ENCODE results near the gene GSG1L.
"Not testable (repeated sequence)": the region's sequence is repeated elsewhere in the genome, so short reads cannot be mapped to it uniquely, and the experiment has no call there.

Gene GSG1L

DNA sequence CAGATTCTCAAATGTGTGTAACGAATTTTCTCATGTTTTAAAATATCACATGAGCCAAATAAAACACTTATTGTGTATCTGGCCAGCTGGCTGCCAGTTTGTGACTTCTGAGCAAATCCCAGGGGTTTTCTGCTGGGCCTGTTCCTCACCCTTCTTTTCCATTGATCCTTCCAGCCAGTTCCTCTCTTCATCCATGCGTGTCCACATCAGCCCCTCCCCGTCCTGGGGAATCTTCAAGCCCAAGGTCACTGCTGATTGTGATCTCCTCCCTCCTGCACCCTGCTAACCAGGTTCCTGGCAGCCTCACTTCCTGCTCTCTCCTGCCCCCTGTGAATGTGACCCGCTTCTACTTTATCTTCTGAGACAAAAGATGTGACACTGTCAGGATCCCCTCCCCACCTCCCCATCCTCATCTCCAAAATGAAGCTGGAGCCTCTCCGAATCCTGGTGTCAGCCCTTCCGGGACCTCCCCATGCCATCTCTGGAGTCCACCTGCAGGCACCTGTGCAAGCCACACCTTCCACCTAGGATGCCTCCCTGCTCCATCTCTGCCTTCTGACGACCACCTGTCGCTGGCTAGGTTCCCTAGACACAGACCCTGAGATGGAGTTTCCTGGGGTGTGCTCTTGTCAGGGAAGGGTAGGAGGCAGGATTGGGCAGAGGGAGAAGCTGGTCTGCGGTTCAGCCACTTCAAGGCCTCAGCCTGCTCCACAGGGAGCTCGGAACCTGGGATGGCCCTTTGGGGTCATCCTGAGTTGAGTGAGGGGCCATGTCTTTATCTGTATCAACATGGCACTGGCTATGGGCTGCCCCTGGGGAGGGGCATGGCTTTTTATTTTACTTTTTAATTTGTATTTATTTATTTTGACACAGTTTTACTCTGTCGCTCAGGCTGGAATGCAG lies 308.5 kb downstream of the GSG1L start:
- DNase-seq (ENCODE audit: low spot score) = no peak

DNA sequence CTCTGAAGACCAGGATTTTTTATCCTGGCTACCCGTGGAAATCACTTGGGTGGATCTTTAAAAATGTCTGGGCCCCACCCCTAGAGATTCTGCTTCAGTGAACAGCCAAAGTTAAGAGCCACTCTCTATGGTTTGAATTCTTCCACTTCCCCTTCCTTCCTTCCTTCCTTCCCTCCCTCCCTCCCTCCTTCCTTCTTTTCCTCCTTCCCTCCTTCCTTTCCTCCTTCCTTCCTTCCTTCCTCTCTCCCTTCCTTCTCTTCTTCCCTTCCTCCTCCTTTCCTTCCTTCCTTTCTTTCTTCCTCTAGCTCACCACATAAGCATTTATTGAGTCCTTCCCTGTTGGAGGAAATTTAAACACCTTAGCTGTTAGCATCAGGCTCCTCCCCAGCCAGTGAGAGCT lies 310.0 kb downstream of the GSG1L start:
- no peak for DNase-seq (ENCODE audit: low spot score)

DNA sequence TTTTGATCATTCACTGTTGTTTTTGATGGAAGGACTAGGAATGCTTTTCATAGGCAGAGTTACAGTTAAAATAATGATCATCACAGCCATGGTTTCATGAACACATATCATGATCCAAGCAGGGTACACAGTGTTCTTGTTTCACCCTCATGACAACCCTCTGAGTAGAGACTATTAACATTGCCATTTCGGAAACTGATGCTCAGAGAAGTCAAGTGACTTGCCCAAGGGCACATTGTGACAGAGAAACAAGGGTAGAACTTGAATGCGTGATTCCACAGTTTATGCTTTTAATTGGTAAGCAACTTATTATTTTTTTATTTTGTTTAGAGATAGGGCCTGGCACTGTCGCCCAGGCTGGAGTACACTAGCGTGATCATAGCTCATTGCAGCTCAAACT lies 311.3 kb downstream of the GSG1L start:
- DNase-seq (ENCODE audit: low spot score) = no peak

DNA sequence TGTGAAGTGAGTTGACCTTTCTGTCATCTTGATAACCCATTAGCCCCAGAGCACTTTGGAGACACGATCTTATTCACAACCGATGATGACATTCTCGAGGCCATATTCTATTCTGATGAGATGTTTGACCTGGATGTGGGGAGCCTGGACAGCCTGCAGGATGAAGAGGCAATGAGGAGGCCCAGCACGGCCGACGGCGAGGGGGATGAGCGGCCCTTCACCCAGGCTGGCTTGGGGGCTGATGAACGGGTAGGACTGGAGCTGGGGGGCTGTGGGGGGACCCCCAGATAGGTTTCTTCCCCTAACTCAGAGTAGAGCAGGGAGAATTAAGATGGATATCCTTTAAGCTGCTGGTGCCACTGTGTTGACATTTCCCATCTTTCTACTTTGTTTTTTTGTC lies 311.8 kb downstream of the GSG1L start:
- DNase-seq (ENCODE audit: low spot score) = no peak

DNA sequence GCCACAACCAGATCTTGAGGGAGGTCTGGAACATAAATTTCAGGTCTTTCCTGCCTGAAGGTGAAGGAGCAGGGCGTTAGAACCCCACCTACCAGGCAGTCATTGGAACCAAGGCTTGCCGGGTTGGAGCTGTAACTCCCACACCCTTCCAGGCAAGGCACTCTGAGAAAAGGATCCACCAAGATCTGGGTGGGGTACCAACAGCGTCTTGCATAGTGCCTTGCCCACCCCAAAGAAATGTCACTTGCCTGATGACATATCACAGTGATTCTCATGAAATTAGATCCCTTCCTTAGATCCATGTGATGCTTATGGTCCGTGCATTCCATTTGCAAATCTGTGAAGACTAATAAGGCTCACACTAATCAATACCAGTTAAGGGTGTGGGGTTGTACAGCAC lies 312.3 kb downstream of the GSG1L start:
- no peak for DNase-seq (ENCODE audit: low spot score)

DNA sequence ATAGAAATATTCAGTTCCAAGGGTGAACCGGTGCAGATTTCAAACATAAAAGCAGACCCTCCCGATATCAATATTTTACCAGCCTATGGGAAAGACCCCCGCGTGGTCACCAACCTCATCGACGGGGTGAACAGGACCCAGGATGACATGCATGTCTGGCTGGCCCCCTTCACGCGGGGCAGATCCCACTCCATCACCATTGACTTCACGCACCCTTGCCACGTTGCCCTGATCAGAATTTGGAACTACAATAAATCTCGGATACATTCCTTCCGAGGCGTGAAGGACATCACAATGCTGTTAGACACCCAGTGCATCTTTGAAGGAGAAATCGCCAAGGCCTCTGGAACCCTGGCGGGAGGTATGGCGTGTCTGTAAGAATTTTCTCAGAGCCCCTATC lies 313.6 kb downstream of the GSG1L start:
- no peak for DNase-seq (ENCODE audit: low spot score)

DNA sequence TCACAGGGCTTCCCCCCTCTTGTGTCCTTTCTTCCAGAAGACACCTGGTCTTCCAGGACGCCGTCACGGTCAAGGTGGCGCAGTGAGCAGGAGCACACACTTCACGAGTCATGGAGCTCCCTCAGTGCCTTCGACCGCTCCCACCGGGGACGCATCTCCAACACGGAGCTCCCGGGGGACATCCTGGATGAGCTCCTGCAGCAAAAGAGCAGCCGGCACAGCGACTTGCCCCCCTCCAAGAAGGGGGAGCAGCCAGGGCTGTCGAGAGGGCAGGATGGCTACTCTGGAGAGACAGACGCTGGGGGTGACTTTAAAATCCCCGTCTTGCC lies 314.0 kb downstream of the GSG1L start:
- DNase-seq (ENCODE audit: low spot score) = no peak

DNA sequence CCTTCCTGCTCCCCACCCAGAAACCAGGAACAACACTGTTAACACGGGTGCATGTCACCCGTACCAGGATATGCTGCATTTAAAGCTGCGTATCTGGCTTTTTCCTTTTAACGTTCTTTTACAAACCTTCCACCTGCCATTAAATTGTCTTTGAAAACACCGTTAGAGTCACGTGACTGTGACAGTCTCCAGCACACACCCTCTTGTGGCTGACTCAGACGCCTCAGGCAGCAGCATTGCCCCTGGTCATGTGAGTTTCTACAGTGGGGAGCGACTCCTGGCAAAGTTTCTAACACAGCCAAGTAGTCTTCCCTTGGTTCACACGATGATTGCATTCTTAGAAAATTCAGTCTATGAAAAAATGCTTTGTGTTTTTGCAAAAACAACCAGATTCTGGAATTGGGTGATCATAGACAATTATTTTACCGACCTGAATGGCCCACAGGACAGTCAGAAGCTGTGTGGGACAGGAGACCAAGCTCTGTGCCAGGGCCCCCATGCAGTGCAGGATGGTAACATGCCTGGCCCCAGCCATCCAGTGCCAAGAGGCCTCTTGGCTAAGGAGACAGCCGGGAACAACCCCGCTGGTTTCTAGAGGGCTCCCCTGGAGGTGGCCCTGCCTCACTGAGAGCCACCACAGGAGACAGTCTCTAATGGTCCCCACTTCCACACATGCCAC lies 314.5 kb downstream of the GSG1L start:
- DNase-seq (ENCODE audit: low spot score) = peak; percentile 91

DNA sequence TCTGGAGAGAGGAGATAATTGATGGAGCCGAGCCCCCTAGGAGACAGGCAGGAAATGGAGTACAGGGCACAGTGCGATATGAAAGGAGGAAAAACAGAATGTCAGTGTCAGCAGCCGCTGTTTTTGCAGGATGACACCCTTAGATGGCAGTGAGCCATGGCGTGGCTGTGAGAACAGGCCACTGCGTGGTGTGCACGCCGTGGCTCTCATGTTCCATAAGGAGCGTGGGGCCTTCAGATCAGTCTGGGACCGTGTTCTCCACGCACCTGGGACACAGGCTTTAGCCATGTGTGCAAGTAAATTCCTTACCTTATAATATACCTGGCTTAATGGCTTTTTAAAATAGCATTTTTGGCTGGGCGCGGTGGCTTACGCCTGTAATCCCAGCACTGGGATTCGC lies 315.6 kb downstream of the GSG1L start:
- no peak for DNase-seq (ENCODE audit: low spot score)

DNA sequence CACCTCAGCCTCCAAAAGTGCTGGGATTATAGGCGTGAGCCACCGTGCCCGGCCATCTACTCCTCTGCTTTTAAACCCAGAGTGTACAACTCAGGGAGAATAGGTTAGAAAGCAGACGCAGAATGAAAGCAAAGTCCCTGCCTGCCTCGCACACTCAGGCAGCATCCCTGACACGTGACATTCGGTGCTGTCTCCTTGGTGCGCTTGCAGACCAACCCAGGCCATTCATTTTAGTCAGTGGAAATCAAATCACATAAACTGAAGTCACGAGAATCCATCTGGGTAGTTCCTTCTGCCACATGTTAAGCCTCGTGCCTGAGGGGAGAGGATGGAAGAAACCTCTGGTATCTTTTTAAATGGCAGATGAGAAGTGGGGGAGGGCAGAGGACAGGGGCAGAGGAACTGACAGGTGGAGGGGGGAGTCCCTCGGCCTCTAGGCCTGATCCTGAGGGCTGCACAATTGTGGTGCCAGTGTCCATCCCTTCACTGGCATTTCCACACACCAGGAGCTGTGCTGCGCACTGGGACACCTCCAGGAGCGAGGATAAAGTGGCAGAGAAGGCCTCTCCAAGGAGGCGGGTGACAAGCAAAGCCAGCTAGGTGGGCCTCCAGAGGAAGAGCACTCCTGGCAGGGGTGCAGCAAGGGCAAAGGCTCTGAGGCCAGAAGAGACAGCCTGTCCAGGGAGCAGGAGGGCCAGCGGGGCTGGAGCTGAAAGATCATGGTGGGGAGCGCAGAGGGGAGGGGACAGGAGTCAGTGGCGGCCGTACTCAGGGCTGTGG lies 317.2 kb downstream of the GSG1L start:
- DNase-seq (ENCODE audit: low spot score) = no peak

DNA sequence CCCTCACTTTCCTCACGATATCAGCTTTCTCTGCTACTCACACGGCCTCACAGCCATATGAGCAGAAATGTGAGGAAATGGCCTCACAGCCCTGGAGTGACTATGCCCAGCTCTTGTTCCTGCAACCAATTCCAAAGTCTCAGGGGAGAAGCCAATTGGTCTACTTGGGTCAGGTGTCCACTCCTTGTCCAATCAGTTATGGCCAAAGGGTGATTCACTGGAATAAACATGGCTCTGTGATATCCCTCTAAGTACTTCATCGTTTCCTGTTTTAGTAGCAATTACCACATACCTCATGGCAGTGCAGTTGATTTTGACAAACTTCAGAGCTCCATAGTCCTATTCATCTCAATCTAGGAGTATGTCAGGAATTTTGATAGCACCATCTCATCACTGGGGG lies 318.2 kb downstream of the GSG1L start:
- DNase-seq (ENCODE audit: low spot score) = no peak

DNA sequence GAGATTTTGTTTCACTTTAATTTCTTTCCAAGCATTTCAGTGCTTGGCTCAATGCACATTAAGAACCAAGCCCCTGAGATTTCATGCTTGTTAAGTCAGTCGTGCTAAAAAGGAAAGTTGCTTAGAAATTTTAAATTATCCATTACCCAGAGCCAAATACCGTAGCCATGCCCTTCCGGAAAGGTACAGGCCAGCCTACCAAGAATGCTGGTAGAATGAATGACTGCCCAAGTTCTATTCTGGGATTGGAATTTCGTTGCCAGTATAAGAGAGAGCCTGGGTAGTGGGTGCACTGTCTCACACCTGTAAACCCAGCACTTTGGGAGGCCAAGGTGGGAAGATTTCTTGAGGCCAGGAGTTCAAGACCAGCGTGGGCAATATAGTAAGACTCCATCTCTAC lies 319.6 kb downstream of the GSG1L start:
- no peak for DNase-seq (ENCODE audit: low spot score)

DNA sequence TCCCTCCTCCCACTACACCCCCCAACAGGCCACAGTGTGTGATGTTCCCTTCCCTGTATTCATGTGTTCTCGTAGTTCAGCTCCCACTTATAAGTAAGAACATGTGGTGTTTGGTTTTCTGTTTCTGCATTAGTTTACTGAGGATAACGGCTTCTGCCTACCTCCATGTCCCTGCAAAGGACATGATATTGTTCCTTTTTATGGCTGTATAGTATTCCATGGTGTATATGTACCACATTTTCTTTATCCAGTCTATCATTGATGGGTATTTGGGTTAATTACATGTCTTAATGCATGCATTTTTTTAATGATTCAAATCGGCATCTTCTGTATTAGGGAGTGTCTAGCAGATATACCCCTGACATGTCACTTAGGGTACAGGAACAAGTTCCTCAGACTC lies 320.5 kb downstream of the GSG1L start:
- DNase-seq (ENCODE audit: low spot score) = not testable (repeated sequence)

DNA sequence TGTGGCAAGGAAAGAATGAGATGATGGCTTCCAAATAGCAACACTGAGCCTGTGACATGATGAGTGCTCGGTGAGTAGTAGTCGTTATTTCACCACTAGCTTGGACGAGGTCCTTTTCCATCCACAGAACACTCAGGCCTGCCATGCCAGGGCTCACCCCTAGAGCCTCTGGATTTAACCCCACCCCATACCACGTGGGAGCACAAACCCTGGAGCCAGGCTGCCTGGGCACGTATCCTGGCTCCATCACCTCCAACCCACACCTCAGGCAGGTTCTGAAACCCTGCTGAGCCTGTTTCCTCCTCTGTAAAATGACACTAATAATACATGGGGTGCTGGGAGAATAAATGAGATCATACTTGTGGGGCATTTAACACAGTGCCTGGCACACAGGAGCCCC lies 321.2 kb downstream of the GSG1L start:
- DNase-seq (ENCODE audit: low spot score) = no peak

DNA sequence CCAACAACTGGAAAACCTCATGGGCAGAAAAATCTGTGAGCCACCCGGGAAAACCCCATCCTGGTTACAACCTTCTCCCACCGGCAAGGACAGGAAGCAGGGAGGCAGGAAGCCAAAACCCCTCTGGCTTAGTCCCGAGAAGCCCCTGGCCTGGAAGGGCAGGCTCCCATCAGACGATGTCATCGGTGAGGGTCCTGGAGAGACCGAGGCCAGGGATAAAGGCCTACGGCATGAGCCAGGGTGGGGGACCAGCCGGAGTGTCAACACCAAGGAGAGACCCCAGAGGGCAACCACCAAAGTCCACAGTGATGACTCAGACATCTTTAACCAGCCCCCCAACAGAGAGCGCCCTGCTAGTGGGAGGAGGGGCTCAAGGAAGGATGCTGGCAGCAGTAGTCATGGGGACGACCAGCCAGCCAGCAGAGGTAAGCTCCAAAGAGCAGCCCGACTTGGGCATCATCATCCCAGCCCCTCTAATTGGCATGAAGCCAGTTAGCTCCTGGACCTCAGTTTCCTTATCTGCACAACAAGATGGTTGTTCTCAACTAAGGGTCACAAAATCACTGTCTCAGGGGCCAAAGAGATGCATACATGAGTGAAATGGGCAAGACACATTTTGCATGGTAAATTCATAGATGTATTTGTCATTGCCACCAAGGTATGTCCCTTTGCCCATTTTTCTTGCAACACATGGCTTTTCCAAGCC lies 322.9 kb downstream of the GSG1L start:
- DNase-seq (ENCODE audit: low spot score) = no peak

DNA sequence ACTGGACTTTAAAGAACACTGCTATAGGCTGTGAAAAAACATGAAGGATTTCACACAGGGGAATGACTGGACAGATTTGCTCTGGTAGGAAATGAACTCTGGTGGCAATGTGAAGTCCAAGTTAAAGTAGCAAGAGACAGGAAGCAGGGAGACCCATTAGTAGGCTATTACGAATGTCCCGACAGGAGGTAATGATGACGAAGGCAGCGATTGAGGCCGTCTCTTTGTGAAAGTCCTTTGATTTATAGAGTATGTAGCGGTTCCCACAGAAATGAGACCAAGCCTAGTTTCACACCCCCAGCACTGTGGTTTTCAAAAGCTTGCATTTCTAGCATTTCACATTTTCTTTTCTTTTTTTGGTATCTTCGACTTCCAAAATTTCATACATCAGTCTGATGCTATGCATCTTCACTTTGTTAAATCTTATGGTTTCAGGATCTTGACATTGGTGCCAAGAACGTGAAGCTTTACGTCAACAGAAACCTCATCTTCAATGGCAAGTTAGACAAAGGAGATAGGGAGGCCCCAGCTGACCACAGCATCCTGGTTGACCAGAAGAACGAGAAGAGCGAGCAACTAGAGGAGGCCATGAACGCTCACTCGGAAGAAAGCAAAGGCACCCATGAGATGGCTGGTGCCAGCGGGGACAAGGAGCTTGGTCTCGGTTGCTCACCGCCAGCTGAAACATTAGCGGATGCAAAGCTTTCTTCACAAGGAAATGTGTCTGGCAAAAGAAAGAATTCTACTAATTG lies 323.7 kb downstream of the GSG1L start:
- DNase-seq (ENCODE audit: low spot score) = no peak

DNA sequence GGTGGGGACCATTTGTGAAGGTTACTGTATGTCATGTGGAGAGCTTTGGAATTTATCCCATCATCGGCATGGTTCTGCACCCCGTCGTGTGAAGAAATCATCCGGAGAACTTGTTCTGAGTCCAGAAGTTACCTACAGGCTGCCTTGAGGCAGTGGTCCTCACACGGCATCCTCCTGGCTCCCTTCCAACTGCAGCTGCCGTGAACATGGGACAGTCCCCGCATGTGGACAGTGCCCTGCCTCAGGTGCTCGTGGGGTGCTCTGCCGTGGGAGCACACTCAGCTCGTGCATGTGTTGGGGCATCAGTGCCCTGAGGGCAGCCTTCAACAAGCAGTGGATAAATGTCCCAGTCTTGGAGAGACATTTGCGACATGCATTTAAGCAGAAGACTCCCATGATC lies 324.9 kb downstream of the GSG1L start:
- no peak for DNase-seq (ENCODE audit: low spot score)
